HG03439 (cell line): ENCODE results near the gene TRIP11.
"Not testable (repeated sequence)": the region's sequence is repeated elsewhere in the genome, so short reads cannot be mapped to it uniquely, and the experiment has no call there.

Experiments used
- ATAC-seq: cut with Tn5 transposase; IDR thresholded peaks from one replicate; pipeline ENCODE4 v1.9.1; 2021; ENCODE audit warnings: mild to moderate bottlenecking, moderate library complexity; ENCODE audit not compliant: unreplicated experiment

TRIP11 gene

DNA sequence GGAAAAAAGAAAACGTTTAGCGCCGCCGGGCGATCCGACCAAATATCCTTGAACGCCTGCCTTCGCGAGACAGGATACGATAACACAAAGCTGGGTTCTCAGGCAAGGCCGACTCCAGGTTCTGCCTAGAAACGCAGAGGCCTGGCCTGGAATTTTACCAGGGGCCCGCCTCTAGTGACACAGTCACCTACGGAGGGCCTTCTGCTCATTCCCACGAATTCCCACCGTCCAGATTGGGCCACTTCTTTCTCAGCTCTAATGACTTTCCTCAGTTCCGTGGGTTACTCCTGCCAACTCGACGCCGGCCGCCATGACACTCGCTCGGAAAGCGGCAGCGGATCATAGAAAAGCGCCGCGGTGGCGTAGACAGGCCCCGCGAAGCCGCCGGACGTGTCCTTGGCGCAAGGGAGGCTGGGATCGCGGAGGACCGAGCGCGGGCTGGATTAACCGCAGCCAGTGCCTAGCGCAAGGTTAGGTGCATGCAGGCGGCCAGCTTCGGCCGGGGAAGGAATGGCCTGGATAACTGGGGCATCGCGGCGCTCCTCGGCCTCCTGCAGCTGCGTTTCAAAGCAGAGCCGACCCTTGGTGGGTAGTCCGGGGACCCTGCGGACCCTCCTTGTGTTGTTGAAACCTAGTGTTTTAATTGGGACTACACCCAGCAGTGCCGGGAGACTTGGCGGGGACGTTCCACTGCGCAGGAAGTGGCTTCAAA, at the start of gene TRIP11:
TSS of gene TRIP11 (minus strand) at position 341 of the 712 bp plus-strand sequence. CDS start 374 bp downstream, outside the sequence.
- ATAC-seq: peak; percentile 97

DNA sequence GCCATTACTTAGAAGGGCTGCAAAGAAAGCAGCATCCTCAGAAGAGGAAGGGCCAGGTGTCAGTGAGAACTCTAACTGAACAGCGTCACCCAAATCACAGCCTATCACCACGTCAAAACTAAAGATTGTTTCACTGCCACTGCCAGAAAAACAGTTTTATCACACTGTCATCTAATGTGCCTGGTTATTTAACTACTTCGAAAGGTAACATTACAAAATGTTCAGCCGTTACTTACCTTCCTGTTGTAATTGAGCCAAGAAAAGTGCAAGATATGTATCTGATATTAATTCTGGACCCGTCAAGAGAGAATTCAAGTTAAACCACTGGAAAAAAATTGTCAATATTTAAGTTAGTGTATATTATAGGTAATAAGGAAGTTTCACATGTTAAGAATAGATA, 48.6 kb upstream of the TRIP11 start:
- ATAC-seq: no peak

DNA sequence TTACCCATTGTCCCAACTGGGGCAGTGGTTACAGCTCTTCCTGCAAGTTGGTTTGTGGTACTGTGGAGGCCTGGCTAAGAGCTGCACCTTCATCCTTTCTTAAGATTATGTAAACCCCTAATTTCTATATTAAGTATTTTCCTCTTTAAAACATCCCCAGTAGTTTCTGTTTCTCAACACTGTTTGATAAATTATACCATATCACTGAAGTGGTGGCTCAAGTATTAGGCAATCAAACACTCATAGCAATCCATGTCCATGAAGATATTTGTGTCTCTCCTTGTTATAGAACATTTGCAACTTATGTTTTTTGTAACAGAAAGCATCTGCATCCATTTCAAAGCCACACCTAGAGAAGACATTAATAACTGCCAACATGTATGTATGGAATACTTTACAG, 34.7 kb upstream of the TRIP11 start:
- no peak for ATAC-seq

DNA sequence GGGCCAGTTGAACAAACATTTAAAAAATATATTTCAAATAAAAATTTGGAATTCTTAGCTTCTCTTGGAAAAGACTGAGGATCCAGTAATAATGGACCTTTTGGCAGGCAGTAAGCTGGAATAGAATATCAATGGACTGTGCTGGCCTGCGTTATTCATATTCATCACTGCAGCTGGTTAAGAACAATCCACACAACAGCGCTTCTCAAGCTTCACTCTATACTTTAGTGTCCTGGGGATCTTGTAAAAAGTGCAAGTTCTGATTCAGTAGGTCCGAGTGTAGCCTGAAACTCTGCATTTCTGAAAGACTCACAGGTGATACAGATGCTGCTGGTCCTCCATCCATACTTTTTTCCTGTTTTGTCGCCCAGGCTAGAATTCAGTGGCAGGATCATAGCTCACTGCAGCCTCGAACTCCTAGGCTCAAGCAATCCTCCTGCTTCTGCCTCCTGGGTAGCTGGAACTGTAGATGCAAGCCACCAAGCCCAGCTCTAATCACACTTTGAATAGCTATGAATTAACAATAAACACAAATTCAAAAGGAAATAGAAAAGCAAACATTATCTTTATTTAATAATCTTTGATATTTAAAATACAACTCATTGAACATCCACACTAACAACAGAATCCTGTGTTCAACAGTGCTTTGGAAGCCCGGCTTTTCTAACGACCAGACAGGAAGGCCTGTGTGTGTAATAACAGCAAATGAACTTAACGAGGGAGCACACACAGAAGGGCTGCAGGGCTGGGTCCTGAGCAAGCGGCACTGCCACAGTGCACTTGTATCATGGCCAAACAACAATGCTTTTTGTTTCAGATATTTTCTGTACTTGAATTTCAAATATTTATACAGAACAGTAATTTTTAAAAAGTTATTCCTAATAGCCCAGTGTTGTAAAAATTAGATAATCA, 18.4 kb upstream of the TRIP11 start:
- ATAC-seq: no peak

DNA sequence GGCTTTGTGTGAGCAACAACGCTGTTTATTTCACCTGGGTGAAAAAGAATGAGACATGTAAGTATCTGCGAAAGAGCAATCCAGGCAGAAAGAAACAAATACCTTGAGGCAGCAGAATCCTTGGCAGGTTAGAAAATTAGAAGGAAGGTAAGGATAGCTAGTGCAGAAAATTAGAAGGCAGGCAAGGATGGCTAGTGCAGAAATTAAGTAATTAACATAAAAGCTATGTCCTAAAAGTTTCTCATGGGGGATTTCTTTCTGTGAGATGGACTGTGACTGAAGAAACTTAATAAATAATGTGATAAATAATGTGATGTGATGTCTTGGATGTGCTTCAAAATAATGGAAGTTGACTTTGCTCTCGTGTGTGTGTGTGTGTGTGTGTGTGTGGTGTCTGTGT, 9.9 kb upstream of the TRIP11 start:
- no peak for ATAC-seq

DNA sequence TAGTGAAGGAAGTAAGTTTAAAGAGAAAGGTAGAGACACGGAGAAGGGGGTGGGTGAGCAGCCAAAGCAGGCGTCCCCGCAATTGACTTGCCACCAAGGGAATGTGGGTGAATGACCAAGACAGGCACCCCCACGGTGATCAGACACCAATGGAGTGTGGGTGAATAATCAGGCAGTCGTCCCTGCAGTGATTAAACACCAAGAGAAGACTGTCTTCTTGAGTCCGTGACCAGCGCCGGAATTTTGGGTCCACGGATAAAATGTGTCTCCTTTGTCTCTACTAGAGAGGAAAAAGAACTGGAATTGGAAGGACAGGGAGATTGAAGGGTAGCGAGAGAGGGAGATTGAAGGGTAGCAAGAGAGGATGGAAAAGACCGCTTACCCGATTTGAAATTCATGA, 9.4 kb upstream of the TRIP11 start:
- not testable (repeated sequence) for ATAC-seq

DNA sequence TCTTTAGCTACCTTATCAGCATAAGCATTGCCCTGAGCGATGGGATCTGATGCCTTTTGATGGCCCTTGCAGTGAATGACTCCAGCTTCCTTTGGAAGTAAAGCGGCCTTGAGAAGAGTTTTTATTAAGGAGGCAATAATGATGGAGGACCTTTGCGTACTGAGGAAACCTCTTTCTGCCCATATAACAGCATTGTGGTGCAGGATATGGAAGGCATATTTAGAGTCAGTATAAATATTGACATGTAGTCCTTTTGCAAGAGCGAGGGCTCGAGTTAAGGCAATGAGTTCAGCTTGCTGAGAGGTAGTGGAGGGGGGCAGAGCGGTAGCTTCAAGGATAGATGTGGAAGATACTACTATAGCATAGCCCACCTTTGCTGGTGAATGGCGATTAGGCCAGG, 6.0 kb upstream of the TRIP11 start:
- not testable (repeated sequence) for ATAC-seq

DNA sequence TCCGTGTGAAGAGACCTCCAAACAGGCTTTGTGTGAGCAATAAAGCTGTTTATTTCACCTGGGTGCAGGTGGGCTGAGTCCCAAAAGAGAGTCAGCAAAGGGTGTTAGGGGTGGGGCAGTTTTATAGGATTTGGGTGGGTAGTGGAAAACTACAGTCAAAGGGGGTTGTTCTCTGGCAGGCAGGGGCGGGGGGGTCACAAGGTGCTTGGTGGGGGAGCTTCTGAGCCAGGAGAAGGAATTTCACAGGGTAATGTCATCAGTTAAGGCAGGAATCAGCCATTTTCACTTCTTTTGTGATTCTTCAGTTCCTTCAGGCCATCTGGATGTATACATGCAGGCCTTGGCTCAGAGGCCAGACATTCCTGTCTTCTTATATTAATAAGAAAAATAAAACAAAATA, 1.9 kb upstream of the TRIP11 start:
- not testable (repeated sequence) for ATAC-seq

DNA sequence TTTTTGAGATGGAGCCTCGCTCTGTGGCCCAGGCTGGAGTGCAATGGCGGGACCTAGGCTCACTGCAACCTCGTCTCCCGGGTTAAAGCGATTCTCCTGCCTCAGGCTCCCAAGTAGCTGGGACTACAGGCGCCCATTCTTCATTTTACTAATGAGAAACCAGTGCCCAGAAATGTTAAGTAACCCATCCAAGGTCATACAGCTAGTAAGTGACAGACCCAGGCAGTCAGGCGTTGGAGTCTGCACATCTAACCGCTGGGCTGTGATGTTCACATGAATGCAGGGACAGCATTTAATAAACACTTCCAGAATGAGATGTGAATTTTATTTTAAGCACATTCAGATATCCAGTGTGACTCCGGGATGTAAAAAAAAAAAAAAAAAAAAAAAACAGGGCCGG, 1.3 kb upstream of the TRIP11 start:
- no peak for ATAC-seq

DNA sequence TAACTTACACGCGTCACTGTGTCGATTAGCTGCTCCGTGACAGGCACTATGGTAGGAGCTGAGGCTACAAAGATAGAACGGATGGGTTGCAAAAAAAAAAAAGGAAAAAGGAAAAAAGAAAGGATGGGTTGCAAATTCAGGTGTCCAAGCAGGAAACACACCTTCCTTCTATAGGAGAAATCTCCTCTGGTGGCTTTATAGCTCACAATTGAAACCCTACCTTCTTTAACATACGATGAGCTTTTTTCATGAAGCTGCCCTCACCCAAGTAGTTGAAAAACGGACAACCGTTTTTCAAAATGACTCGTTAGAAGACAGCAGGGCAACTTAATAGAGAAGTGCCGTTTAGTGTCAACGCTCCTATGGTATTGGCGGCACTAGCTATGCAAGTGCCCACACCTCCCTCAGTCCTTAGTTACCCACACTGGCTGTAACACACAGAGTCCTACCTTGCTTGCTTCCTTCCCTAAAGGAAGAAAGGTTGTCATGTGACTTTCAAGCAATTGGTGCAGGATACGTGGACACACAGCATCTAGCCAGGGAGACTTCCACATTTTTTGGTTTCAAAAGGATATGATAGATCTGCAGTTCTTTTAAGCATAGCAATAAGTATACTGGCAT, 682 bp upstream of the TRIP11 start:
- no peak for ATAC-seq

DNA sequence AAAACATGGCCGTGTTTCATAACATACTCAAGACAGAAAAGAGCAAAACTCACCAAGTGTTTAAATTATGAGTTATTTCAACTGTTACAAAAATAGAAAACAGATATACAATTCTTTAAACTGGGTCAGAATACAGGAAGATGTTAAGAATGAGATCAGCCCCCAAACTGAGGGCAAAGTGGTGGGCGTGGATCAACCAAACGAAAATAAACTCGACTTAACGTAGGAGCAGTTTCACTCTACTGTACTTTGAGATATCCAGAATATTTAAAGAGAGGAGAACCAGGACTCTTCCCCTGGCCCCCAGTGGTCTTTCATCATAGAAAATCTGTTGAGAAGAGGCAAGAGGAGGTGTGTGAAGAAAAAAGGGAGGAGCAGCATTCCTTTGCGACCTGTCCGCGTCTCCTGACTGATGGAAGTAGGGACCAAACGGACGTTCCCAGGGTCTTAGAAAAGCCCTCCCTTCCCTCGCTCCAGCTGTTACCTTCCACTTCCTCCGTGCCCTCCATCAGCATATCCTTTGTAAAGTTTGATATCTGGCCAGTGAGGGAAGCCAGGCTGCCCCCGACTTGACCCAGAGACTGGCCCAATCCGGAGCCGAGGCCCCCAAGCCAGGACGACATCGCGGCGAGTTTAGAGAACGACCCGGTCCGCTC, 668 bp downstream of the TRIP11 start:
- ATAC-seq: peak; percentile 34

DNA sequence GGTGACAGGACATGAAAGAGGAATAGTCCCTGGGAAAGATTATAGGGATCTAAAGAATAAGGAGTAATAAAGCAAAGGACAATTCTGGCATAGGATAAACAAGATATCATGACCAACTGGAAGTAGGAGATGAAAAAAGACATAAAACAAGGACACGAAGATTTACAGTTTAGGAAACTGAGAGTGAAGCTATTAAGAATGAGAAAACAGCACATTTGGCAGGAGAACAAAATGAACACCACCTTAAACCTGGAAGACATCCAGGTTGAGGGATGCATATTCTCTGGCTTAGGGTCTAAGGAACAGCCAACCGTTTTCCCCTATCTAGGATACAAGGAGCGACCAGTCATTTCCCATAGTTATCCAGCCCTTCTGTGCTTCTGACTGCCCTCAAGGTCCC, 1.9 kb downstream of the TRIP11 start:
- ATAC-seq: no peak

DNA sequence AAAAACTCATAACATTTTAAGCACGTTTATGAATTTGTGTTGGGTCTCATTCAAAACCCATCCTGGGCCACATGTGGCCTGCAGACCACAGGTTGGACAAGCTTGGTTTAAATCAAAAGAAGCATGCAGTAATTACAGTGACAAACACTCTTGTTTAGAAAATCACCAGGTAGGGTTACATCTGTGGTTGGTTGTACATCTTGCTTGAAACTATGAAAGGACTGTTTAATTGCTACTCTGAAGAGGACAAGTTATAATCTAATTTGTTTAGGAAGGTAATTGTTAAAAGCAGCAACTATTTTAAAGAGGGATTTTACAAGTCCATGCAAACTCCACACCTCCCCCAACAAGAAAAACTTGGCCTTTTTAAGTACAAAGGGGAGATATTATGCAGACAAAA, 4.0 kb downstream of the TRIP11 start:
- ATAC-seq: no peak

DNA sequence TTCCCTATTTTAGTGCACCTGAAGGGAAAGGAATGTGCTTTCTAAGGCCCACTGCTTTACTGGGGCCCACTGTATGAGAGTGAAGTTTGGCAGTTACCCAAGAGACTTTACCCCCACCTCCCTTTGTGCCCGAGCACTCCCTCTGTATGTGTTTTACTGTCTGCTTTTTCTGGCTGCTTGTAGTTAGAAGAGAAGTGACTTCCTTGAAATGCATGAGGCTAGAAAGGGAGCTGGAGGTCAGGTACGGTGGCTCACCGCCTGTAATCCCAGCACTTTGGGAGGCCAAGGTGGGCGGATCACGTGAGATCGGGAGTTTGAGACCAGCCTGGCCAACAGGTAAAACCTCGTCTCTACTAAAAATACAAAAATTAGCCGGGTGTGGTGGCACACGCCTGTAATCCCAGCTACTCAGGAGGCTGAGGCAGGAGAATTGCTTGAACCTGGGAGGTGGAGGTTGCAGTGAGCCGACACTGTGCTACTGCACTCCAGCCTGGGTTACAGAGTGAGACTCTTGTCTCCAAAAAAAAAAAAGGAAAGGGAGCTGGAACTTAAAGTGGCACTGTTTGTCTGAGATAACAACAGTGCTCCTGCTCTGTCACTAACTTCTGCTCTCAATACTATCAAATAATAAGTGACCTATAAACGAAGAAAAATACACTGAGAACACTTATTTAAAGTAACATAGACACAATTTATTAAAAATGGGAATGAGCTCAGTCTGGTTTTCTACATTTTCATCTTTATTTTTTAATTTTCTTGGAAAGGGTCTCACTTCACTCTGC, 5.8 kb downstream of the TRIP11 start:
- no peak for ATAC-seq

DNA sequence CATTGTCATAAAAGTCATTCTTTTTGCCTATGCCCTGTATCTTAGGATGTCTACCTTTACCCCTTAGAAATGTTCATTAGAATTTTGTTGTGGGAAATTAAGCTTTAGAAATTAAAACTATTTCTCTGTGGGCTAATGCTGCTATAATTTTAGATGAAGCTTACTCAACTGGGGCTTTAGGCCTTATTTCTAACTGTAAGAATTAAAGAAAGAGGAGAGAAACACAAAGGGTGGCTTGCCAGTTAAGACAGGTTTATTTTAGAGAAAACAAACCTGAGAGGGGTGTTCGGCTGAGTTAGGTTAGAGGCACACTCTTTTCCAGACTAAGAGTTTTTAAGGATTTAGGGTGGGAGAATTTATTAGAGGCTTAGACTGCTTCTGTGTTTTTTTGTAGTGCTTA, 6.4 kb downstream of the TRIP11 start:
- no peak for ATAC-seq

DNA sequence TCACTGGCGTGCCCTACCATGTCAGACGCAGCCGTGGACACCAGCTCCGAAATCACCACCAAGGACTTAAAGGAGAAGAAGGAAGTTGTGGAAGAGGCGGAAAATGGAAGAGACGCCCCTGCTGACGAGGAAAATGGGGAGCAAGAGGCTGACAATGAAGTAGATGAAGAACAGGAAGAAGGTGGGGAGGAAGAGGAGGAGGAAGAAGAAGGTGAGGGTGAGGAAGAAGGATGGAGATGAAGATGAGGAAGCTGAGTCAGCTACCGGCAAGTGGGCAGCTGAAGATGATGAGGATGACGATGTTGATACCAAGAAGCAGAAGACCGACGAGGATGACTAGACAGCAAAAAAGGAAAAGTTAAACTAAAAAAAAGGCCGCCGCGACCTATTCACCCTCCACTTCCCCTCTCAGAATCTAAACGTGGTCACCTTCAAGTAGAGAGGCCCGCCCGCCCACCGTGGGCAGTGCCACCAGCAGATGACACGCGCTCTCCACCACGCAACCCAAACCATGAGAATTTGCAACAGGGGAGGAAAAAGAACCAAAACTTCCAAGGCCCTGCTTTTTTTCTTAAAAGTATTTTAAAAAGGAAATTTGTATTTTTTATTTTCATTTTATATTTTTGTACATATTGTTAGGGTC, 13.2 kb downstream of the TRIP11 start:
- no peak for ATAC-seq

DNA sequence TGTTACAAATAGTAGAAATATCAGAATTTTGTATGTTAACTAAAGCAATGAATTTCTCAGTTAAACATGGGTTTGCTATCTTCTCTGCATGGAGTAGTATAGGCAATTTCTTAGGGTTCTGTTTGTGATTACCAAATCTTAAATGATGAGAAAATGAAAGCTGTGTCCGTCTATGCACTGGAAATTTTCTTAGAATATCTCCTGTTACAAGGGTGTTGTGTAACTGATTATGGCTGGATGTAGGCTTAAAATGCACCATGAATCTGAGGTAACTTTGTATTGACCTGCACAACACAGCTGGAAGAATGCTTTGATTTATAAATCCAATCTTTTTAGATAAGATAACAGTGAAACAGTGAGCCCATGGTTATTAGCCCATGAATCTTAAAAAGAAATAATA, 17.8 kb downstream of the TRIP11 start:
- no peak for ATAC-seq

DNA sequence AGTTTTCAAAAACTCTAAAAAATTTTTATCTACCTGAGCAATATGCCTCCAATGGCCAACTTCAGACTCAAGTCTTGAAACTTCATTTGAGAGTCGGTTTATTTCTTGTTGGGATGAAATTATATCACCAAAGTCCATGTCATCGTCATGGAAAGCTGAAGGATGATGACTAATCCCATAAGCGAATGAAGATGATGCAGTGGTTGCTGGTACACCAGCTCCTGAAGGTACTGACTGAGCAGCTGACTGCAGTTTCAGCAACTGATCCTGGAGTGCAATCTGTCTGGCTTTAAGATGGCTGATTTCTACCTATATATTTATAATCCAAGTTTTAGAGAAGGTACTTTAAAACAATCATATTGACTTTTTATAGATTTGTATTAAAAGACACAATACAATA, 18.3 kb downstream of the TRIP11 start:
- ATAC-seq: no peak

DNA sequence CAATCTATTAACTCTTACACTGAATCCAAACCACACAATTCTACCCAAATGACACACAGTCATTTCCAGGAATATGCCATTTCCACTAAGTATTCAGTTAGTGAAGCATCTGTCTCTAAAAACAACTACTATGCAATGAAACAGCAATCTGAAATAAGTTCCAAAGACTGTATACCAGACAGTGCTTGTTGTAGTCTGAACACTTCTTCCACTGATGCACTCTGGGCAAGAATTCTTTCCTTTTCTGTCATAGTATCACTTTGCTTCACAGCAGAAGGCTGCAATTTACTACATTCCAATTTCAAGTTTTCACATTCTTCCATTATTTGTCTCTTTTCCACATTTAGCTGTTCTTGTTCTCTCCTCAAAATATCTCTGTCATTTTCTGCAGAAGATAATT, 25.8 kb downstream of the TRIP11 start:
- ATAC-seq: no peak
